ENCODE results near the gene TAOK3. TPM values are rescaled to one million over a fixed set of nuclear protein-coding genes. Genes with fewer than 3 reads are reported as not detected.

TAOK3 gene
- total RNA-seq, 6 experiments from 2014 or later = 26.0 to 30.7 (median 28.0) TPM

GRCh38 chr12:118164798-118165486 is 207.8 kb downstream of the TAOK3 start:
- H3K27ac Mint-ChIP-seq = no peak overlapping the region
- no peaks in the 10 kb centered on the region for H3K27me3 Mint-ChIP-seq (ENCODE audit: insufficient read depth)
- peak; percentile 16 for DNase-seq
- no peaks in the 10 kb centered on the region for H3K4me1 Mint-ChIP-seq (ENCODE audit: low read depth)
- no peak overlapping the region for H3K4me3 Mint-ChIP-seq
- peak; percentile 73 for TF ChIP-seq CTCF (IDR thresholded peaks at IDR 0.05)
- H3K36me3 Mint-ChIP-seq (ENCODE audit: low read depth) = peaks cover 9% of the 10 kb centered on the region
- no peaks in the 10 kb centered on the region for H3K9me3 Mint-ChIP-seq

GRCh38 chr12:118160536-118160935 is 212.2 kb downstream of the TAOK3 start:
- Mint-ChIP-seq H3K27ac (no peak overlapping the region), H3K4me3 (no peak overlapping the region), H3K9me3 (no peaks in the 10 kb centered on the region), H3K36me3 (ENCODE audit: low read depth) (peaks cover 9% of the 10 kb centered on the region), H3K4me1 (ENCODE audit: low read depth) (no peaks in the 10 kb centered on the region), H3K27me3 (ENCODE audit: insufficient read depth) (no peaks in the 10 kb centered on the region)
- DNase-seq = no peak
- no peak for TF ChIP-seq CTCF (IDR thresholded peaks at IDR 0.05)

DNA sequence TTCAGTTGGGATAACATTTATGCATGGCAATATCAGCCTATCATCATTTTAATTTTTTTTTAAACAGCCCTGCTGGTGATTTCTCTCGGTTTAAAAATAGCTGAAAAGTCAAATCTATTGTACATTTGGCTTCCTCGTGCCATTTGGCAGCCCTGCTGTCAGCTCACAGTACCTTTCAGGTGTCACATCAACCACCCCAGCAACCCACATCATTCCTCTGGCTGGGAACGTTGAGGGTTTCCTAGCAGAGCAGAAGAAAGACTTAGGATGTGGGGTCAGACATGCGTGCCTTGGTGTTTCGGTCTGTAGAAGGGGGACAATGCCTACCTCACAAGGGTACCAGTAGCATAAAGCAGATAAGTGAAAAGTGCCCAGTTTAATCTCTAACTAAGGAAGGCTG is 221.0 kb downstream of the TAOK3 start:
- no peaks in the 10 kb centered on the region for H3K4me1 Mint-ChIP-seq (ENCODE audit: low read depth)
- peaks cover 8% of the 10 kb centered on the region for H3K27me3 Mint-ChIP-seq (ENCODE audit: insufficient read depth)
- H3K4me3 Mint-ChIP-seq = no peak overlapping the region
- no peaks in the 10 kb centered on the region for H3K9me3 Mint-ChIP-seq
- H3K27ac Mint-ChIP-seq = no peak overlapping the region; the same call in 1 of the 2 replicates
- DNase-seq = no peak
- peaks cover 18% of the 10 kb centered on the region for H3K36me3 Mint-ChIP-seq (ENCODE audit: low read depth)
- no peak for TF ChIP-seq CTCF (IDR thresholded peaks at IDR 0.05)

GRCh38 chr12:118150625-118151024 is 222.1 kb downstream of the TAOK3 start:
- Mint-ChIP-seq H3K36me3 (ENCODE audit: low read depth) (peaks cover 22% of the 10 kb centered on the region), H3K9me3 (no peaks in the 10 kb centered on the region), H3K27ac (no peak overlapping the region), H3K4me3 (no peak overlapping the region), H3K4me1 (ENCODE audit: low read depth) (no peaks in the 10 kb centered on the region), H3K27me3 (ENCODE audit: insufficient read depth) (peaks cover 8% of the 10 kb centered on the region)
- no peak for TF ChIP-seq CTCF (IDR thresholded peaks at IDR 0.05)
- no peak for DNase-seq

DNA sequence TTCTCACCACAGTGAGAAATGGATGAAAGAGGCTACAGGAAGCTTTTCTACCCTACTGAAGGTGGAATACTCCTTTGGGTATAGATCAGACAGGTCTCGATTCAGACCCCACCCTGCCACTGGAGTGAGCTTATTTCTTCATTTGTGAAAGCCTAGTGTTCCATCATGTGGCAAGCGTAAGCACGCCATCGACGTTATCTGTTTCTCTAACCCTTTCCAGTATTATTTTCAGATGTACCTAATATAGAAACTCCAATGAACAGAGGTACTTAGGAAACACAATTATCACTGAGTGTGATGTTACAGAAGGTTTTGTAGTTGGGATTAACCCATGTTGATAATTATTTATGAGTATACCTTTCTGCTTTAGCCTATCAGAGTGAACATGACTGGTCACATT is 224.4 kb downstream of the TAOK3 start:
- Mint-ChIP-seq H3K4me3 (no peak overlapping the region), H3K36me3 (ENCODE audit: low read depth) (peaks cover 36% of the 10 kb centered on the region), H3K4me1 (ENCODE audit: low read depth) (no peaks in the 10 kb centered on the region), H3K9me3 (no peaks in the 10 kb centered on the region), H3K27ac (no peak overlapping the region), H3K27me3 (ENCODE audit: insufficient read depth) (peaks cover 8% of the 10 kb centered on the region)
- TF ChIP-seq CTCF (IDR thresholded peaks at IDR 0.05) = no peak
- no peak for DNase-seq
